HG02938 (cell line): ENCODE measurements around the gene ICAM4.

Experiments used
- ATAC-seq: cut with Tn5 transposase; IDR thresholded peaks from one replicate; pipeline ENCODE4 v1.9.1; 2021; ENCODE audit warnings: mild to moderate bottlenecking, moderate library complexity; ENCODE audit not compliant: unreplicated experiment

Gene ICAM4

GRCh38 chr19:10317045-10317856 is 30.5 kb downstream of the ICAM4 start:
- ATAC-seq: no peak

DNA sequence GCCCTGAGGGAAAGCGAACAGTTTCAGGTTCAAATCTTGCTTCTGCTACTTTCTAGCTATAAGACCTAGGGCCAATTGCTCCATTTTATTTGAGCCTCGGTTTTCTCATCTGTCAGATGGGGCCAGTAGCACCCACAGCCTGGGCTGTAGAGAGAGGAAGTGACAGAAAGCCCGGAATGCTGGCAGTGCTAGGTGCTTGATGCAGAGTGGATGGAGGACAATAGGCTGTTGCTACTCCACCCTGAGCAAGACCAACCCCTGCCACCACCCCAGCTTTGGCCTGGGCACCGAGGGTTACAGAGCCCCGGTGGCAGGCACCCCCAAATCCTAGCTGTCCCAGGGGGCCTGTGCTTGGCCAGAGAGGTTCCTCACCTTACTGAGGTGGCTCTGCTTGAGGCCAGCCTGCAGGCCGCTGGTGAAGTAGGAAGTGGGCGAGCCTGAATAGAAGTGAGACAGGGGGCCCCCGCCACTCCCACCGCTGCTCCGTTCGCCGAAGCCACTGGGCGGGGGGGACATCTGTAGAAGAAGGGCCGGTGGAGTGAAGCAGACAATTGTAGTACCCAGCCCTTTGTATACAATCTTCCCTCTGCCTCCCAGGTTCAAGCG is 31.2 kb downstream of the ICAM4 start:
- no peak for ATAC-seq

- ATAC-seq: no peak
These were observed 32.3 kb downstream of the ICAM4 start for GRCh38 chr19:10318807-10319682.

- no peak for ATAC-seq
These were observed 34.1 kb downstream of the ICAM4 start for GRCh38 chr19:10320602-10321416.

DNA sequence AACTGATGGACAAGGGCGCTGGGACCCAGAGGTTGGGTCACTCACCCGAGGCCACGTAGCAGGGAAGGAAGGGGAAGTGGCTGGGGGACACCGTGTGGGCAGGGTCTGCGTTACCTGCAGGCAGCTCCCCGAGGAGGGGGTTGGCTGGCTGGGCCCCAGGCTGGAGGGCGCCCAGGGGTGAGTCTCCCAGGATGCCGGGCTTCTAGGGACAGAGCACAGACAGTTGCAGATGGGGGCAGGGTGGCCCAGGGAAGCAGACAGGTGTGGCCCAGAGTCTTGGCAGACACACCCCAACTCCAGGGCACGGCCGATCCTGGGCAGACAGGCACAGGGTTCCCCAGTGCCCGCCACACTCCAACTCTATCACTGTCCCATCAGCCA is 34.7 kb downstream of the ICAM4 start:
- ATAC-seq: no peak

DNA sequence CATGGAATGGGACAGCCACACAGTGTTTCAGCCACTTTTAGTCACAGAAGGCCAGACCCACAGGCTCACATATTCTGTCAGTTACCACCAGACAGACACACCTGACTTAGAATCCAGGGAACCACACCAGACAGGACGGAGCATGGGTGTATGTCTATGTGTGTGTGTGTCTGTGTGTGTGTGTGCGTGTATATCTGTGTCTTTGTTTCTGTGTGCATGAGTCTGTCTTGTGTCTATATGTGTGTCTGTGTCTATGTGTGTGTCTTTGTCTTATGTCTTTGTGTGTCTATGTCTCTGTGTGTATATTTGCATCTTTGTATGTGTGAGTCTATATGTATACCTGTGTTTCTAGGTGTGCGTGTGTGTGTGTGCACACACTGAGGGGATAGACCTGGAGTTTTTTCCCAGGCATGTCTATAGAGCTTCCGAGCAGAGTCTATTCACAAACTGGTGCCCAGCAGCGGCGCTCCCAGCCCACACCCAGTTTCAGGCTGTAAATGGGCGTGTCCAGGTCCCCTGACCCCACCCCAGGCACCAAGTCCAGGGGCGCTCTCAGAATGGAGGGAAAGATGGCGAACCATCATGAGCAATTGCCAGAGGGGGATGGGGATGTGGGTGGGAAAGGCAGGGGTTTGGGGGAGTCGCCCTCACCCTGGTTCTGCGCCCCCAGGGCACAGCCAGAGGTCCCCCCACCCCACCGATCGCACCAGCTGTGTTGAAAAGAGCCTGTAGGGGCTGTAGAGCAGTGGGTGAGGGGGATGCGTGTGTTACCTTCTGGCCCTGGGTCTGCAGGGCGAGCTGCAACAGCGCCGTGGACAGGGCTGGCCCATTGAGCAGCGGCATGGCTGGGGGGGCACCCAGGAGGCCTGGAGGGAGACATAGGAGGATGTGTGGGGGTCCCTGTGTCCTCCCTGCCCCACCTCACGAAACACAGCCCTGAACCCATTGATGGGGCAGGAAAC is 35.4 kb downstream of the ICAM4 start:
- no peak for ATAC-seq

DNA sequence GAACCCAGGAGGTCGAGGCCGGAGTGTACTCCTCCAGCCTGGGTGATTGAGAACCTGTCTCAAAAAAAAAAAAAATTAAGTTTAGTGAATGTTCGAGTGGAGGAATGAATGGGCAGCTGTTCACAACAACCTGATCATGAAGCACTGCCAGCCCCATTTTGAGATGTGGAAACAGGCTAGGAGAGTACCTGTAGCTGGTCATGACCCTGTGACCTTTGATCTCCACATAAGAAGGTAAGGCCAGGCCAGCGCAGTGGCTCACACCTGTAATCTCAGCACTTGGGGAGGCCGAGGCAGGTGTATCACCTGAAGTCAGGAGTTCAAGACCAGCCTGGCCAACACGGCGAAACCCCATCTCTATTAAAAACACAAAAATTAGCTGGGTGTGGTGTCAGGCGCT is 39.0 kb downstream of the ICAM4 start:
- no peak for ATAC-seq

DNA sequence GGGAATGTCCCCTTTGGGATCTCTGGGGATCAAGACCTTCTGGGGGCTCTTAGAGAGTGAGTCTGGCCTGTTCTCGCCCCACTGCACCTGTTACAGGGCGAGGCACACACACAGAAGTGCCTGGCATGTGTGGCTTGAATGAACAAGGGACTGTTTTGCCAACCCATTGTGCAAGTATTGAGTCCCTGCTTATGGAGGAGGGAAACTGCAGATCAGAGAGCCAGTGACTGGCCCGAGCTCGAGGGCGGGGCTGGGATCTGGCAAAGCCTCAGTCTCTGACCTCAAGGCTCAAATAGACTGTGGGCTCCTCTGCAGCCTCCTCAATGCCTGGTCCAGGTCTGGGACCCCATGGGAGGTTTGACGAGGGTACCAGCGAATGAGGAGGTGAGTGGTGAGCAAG is 41.0 kb downstream of the ICAM4 start:
- ATAC-seq: no peak

DNA sequence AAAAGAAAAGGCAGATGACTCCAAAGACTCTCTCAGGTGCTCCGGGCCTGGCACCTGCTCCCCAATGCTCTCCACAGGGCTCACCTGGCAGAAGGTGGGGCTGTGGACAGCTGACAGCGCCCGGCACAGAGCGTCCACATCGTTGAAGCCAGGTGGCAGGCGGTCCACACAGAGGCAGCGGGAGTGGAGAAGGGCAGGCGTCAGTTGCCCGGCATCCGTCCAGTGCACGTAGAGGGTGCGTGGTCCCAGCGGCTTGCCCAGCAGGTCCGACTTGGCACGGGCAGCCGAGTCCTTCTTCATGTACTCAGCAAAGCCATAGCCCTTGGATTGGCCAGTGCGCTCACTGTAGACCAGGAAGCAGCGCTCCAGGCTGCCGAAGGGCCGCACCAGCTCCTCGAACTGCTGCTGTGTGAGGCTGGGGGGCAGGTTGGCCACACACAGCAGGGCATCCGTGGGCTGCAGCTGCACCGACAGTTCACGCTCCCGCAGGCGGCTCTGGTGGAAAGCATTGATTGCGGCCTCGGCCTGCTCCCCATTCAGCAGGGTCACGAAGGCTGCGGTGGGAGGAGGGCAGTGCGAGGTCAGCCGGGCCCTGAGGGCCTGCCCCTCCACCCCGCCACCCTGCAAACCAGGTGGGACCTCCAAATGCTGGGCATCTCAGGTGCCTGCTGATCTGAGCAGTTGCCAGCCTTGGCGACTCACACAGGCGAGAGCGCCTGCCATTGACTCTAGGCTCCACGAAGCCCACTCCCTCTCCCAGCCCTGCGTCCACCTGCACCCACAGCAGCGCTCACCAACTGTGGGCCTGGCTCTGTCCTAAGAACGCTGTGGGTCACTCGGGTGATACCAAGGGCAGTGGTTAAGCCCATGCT is 42.0 kb downstream of the ICAM4 start:
- no peak for ATAC-seq

DNA sequence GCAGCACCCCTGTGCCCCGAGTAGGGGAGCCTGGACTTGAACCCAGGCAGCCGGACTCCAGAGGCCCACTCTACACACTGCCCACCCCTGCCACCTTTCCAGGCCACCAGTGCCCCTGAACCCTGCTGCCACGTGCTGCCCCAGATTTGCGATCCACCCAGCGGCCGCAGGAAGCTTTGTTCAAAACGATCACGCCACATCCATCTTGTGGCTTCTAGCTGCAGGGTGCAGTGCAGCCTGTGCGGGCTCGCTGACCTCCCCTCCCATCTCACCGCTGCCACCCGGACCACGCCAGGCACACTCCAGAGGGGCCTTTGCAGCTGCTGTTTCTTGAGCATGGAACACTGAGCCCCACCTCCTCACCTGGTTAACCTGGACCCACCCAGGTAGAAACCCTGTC is 42.8 kb downstream of the ICAM4 start:
- no peak for ATAC-seq

- ATAC-seq: no peak
These were observed 45.6 kb downstream of the ICAM4 start for GRCh38 chr19:10332158-10332964.

- peak; percentile 74 for ATAC-seq
These were observed 46.4 kb downstream of the ICAM4 start, which contains the start of gene RAVER1 for GRCh38 chr19:10332965-10333757. Gene RAVER1, minus strand, starts transcription at chr19:10333529. Its CDS starts 22 bp downstream, at chr19:10333507.

DNA sequence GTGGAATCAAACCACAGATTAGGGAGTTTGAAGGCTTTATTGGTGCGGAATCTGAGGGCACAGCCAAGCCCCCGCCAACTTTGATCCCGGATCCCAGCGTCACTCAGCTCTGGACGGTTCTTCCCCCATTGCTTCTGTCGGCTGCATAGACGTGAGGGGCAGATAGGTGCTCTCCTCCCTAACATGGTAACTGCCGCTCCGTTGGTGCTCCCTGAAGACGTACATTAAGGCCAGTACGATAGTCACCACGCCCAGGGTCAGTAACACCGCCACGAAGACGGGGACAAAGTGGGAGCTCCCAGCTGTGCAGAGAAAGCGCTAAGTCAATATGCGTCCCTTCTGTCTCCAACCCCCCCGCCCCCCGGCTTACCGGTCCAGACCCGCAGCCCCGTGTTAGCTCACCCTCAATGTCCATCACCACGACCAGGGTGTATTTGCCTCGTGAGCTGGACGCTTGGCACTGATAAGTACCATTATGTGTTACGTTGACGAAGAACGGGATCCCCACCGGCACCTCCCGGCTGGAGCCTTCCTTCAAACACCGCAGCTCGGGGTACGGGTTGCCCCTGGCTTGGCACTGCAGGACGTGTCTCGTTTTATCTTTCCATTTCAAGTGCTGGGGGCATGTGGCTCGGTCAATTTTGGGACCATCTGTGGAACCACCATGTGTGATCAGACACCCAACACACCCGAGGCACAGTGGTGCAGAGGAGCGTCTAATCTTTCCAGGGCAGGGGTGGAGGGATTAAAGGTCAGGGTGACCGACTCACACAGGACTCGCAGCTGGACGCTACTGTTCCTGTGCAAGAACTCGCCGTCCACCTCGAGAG is 47.2 kb downstream of the ICAM4 start:
- ATAC-seq: peak; percentile 20

- no peak for ATAC-seq
These were observed 48.0 kb downstream of the ICAM4 start for GRCh38 chr19:10334588-10335351.

GRCh38 chr19:10335352-10335985 is 48.7 kb downstream of the ICAM4 start:
- no peak for ATAC-seq
